ENCODE data around the gene RCOR2.

RCOR2 gene

DNA sequence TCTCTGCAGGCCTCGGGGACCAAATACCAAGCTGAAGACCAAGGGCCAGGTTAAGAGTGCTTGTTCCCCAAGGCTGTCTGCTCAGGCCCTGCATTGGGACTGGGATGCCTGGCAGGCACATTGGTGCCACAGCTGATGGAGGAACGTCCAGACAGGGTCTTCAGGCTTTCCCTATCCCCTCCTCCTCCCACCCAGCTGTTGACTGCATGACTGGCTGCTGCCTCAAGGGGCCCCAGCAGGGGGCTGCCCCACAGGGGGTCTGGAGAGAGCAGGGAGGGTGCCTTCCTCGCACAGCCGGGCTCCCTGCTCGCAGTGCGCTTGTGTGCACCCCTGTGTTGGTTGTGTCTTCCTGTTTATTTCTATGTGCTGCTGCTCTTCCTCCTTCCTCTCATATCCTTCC lies 9.9 kb downstream of the RCOR2 start:
- DNase-seq = no peak

DNA sequence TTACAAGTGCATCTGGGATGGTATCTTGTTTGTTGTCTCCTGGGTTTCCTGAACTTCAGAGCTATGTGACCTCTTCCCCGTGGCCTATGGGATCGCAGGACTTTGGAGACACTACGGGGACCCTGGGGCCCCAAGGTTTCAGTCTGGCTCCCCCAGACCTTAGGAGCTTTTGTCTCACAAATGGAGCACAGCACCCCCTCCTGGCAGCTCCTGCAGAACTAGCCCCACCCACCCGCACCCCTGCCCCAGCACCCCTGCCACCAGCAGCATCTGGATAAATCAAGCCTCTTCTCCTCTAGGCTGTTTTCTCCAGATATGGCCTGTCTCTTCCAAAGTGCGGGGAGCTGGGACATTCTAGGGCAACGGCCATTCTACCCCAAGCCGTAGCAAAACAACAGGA lies 10.4 kb downstream of the RCOR2 start:
- no peak for DNase-seq

DNA sequence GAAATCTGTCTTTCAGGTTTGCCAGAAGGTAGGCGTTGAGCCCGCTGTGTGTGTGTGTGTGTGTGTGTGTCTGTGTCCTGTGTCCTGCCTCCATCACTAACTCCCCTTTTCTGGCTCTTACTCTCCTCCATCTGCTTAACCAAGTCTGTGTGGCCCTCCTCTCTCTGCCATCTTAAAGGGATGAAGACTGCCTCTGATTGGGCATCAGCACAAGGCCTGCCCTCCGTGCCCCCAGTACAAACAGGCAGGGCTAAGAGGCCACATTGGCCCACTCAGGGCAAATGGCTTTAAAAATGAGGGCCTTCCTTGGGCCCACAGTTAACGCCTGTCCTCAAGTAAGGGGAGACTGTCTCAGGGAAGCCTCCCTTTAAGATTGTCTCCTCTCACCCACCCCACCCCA lies 10.9 kb downstream of the RCOR2 start:
- DNase-seq = no peak

DNA sequence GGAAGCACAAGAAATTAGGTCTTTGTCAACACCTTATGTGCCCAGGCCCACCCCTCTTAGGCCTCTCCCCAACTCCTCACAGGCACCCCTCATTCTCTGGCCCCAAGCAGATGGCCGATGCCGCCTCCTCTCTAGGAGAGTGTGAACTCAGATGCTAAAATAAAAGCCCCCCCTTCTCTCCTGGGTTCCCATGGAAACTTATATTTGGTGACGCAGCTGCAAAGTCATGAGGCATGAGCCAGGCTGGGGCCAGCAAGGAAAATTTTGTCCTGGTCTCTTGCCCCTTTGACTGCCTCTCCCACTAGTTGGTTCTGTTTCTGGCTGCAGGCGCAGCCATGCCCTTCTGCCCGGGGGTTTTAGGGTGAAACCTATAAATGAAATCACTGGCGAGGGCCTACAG lies 11.8 kb downstream of the RCOR2 start:
- DNase-seq = no peak

DNA sequence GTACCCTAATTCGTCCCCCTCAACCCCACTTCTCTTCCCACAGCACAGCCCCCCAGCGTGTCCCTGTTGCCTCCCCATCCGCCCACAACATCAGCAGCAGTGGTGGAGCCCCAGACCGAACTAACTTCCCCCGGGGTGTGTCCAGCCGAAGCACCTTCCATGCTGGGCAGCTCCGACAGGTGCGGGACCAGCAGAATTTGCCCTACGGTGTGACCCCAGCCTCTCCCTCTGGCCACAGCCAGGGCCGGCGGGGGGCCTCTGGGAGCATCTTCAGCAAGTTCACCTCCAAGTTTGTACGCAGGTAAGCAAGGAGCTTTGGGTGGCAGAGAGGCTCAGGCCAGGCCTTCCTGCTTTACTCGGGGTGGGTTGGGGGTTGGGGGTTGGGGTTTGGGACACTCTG lies 12.2 kb downstream of the RCOR2 start:
- no peak for DNase-seq

DNA sequence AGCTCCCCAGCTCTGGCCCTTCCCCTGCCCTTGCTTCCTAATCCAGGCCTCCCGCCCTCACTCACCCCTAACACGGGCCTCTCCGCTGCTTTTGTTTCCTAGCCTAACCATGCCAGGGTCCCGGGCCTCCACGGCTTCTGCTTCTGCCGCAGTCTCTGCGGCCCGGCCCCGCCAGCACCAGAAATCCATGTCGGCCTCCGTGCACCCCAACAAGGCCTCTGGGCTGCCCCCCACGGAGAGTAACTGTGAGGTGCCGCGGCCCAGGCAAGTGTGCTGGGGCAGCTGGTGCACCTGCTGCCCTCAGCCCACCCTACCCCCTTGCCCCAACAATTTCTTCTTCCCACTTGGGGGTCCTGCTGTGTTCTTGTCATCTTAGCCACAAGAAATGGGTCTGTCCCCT lies 13.1 kb downstream of the RCOR2 start:
- no peak for DNase-seq

DNA sequence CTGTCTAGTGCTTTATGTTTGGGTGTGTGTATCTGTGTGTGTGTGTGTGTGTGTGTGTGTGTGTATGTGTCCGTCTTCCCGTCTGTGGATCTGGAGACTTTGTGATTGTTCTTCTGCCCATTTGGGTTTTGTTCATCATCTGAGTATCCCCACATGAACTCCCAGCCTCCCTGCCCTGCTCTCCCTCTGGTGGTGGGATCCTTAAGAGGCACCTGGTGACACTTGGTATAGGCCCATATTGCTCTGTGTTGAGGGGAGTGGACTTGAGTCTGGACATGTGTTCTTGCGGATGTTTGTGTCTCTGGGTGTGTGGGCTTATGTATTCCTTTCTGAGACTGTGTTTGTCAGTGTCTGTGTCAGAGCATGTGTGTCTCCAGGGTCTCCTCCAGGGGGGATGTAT lies 15.3 kb downstream of the RCOR2 start:
- no peak for DNase-seq

DNA sequence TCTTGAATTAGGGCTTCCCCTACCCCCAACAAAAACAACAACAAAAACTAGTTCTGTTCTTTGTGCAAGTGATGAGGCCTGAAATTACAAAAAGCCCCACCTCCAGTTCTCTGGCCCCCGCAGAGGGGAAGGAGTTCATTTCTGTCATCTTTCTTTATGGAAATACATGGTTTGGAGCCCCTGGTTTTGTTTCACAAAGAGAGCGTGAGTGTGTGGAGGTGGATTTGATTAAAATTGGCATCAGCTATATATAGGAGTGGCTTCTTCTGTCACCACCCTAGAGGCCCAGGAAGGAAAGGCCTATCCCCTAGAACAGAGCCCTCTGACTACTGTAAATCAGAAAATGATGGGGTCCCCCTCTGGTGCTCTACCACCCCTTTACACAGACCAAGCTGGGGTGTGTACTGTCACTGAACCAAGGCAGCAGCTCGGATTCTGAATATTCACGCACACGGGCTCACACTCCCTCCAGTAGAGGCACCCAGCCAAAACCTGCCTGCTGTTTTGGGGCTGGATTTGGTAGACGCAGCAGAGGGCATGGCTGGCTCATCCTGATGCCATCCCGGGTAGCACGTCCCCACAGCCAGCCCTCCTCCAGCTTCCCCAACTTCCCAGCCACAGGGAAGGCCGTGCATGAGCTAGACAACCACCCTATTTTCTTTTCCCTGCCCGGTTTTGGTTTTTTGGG lies 19.4 kb downstream of the RCOR2 start:
- DNase-seq = no peak

DNA sequence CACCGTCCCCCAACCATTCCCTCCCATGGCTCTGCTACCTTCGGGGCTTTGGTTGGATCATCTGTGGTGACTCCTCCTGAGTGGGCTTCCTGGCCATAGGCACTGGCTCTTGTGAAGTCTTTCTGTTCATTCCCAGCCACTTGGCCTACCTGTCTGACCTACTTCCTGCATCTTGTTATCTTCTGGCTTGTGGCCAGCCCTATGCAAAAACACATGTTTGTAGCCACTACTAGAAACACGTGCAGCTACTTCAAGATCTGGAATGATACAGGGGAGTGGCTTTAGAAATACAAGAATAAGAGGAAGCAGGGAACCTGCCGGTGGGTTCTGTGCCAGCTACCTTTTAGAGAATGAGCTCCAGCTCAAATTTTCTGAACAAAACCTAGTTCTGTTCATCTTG lies 20.9 kb downstream of the RCOR2 start:
- no peak for DNase-seq

DNA sequence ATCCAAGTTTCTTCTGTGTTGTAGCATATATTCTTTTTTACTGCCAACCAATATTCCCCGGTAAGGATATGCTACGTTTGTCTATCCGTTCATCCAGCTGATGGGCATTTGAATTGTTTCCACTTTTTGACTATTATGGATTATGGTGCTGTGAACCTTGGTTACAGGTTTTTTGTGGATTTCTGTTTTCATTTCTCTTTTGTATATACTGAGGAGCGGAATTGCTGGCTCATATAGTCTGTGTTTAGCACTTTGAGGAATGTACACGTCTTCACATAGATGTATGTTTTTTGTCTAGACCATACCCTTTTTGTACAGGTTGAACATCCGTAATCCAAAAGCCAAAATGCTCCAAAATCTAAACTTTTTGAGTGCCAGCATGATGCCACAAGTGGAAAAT lies 23.6 kb downstream of the RCOR2 start:
- no peak for DNase-seq

DNA sequence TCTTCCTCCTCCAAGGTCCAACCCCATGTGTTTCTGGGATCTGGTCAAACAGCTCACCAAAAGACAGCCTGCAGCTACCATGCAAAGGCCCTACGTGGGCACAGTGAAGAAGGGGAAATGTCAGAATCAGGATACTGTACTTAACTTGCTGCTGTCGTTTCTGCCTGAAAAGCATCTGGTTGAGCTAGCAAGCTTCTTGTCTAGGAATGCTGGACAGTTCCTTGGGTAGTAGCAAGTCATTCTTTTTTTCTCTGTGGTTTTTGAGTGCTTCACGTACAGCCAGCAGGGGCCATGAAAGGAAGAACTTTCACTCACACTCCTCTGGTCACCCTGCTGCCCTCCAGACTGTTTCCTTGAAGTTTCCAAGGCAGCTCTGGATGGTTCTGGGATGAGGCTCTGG lies 24.7 kb downstream of the RCOR2 start:
- no peak for DNase-seq

DNA sequence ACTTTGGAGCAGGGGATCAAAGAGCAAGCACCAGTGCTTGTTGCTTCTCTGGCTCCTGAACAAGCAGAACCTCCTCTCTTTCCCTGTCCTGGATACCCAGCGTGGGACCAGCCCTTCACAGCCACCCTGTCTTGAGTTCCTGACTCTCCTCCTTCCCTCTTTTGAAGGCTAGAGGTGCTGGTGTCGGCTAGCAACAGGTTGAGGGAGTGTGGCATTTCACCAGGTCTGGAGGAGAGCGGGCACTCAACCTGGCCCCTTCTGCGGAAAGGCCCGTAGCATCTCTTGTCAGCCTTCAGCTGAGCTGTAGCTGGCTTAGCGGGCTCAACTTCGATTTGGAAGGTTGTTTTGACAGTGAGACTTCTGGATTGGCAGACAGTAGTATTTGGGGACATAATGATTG lies 26.6 kb downstream of the RCOR2 start:
- DNase-seq = no peak

DNA sequence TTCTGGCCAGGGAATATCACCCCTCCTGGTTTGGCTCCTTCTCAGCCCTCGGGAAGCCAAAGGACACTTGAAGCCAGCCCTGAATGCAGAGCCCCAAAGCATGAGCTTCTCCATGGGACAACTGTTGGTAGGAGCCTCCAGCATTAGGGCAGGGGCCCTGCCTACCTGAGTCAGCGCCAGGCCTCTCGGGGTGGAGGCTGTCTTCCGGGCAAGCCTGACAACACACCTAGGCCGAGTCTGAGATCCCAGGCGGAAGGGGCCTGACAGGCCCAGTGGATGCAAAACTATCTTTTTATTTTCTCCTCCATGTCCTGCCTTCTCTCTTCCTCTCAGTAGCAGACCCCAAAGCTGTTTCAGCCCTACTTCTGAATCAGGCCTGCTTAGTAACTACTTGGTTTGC lies 27.6 kb downstream of the RCOR2 start:
- no peak for DNase-seq

DNA sequence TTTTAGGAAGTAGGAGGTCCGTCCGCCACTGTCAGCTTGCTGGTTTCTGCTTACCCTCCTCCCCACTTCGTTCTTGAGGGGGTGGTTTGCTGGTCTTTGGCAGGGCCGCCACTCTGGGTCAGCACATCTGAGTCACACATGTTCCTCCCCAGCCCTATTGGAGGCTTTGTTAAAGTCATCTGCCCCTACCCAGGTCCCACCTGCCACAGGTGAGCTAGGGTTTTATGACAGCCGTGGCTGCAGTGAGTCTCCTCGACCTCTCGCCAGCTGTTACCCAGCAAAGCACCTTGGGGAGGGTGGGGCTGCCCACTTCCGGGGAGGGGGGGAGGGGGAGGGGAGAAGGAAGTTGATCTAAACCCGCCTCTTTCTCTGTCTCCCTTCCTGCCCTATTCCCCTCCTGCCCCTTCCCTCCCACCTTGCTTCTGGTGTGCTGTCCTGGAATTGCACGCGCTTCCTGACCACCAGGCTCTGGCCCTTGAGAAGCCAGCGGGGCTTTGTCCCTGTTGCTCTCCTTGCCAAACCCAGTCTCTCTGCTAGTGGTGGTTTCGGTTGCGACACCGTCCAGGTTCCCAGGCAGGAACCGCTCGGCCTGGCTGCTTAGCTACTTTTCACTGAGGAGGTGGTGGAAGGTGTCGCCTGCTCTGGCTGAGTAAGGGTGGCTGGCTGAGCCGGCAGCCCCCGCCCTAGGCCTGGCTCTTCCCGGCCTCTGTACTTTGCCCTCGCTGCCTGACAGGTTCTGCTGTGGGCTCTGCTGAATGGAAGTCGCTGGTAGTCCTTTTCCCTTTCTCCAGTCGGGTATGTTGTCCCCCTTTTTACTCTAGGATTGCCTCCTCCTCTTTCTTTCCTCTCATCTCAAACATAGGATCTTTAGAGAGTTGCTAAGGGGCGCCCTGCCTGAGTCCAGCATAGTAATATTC lies 28.5 kb downstream of the RCOR2 start:
- DNase-seq = no peak

DNA sequence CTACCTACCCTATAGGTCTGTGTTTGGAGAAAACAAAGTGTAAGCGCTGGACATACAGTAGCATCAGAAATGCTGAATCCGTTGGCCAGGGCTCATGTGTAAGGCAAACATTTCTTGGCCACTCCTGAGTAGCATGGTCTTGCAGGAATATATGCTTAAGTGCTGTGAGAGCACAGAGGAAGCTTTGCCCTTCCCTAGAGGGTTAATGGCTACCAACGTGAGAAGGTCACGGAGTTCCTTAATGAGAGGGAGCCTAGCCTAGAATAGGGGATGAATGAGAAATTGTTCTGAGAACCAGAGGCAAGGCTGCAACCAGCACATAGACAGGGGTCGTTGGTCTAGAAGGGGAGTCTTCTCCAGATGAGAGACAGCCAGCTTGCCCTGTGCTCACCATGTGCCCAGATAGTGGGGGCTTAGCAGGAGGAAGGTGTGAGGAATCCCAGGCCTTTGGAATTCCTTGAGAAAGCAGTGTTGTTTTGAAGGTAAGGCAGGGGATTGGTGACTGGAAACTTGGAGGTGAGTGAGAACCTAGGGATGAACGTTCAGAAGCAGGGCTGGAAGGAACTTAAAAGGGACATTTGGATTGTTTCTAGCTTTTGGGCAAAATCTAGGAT lies 29.5 kb downstream of the RCOR2 start:
- DNase-seq = no peak

DNA sequence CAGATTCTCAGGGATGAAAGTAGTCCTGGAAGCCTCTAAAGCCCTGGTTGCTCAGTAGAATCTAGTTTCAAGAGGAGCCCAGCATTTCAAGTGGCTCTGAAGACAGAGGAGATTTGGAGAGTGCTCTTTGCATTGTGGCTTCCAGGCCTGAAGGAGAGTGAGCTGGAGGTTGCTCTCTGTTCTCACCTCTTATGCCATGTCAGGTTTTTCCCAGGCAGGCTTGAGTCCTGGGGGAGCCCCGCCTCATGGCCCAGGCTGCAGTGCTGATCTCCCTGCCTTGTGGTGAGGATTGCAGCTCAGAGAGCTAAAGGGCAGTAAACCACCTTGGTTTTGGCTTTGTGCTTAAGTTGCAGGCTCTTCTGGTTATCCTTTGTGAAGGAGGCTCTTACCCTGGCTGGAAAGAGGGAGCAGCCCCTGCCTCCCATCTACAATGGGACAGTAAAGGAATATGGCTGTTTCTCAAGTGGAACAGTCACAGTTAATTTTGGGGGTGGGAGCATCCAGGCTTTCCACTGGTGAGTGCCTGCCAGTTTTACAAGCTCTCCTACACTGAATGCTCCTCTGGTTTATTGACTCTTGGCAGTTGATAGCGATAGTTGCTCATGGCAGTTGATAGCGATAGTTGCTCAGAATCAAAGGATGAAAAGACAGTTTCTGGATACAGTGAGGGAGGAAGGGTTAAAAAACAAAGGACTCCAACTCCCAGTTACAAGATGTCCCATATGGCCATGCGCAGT lies 32.6 kb downstream of the RCOR2 start:
- no peak for DNase-seq

DNA sequence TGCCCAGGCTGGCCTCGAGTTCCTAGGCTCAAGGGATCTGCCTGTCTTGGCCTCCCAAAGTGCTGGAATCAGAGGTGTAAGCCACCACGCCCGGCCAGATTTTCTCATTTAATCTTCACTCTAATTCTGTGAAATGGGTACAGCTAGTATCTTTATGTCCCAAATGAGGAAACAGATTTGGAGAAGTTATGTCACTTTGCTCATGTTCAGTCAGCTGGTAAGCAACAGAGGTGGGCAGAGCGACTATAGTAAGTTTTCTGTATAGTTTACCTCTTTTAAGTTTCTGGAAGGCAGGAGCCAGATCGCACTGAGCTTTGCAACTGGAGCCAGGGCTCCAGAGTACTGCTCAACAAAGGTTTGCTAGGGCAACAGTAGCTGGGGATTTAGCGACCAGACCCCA lies 33.2 kb downstream of the RCOR2 start:
- DNase-seq = no peak

DNA sequence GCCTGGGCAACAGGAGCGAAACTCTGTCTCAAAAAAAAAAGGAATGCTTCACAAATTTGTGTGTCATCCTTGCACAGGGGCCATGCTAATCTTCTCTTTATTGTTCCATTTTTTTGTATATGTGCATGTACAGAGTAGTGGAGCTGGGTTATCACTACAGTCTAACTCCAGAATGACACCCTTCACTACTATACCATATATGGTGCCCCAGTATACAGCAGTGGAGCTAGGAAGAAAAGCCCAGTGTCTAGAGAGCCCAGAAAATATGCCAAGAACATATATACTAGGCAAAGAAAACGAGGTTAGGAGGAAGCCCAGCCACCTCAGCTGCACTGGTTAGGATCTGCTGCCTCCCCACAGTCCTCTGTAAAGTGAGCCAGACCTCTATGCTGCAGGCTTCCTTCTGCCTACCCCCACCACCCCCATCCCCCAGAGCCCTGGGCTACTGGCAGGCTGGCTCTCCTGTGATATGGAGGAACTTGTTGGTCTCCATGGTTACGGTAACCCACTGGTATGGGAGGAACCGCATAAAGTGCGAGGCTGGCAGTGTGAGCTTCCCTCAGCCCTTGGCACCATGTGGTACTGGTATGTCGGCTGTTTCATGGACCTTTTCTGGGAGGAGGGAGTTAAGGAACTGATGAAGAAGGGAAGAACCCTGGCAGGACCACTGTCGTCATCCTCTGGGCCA lies 34.3 kb downstream of the RCOR2 start:
- no peak for DNase-seq

DNA sequence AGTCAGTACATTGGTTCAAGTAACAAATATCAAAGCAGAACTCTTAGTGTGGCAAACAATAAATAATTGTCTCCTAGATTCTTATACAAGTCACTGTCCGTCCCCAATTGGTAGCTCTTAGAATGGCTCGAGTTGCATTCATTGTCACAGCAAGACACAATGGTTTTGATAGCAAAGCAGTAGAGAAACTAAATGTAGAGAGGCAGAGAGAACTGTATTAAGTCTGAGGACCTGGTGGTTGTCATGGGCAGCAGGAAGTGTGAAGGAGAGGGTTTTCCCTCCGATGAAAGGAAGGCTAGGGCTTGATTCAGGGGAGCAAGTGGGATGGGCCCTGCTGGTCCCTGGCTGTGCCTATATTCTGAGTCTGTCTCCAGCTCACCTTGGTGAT lies 36.6 kb downstream of the RCOR2 start:
- no peak for DNase-seq

DNA sequence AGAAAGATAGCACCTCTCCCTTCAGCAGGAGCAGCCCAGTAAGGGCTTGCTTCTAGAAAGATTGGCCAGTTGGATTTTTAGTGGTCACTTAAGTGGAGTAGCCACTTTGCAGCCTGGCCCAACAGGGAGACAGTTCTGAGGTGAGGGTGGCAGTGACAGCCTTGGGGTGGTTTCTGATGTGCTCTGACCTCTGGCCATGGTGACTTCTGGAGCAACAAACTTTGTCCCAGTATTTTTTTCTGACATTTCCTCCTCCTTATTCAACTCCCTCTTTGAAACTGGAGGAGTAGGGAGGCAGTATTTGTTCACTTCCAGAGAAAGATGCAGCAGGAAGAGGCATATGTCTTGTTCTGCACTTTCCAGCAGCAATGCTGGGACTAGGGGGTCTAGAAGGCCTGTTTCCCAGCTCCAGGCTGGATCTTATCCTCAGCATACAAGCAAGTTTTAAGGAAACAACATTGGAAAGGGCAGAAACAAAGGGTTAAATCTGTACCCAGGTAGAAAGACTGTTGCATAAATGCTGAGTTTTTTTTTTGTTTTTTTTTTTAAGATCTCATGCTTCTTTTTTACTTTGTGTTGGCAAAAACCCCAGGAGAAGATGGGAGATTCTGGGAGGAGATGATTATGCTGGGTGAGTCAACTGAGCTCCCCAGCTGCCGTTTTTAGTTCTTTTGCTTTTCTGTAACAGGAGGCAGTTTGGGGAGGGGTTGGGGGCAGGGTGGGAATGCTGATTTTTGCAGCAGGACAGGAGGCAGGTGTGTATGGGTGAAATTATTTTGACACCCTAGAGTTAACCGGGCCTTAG lies 37.2 kb downstream of the RCOR2 start:
- no peak for DNase-seq

DNA sequence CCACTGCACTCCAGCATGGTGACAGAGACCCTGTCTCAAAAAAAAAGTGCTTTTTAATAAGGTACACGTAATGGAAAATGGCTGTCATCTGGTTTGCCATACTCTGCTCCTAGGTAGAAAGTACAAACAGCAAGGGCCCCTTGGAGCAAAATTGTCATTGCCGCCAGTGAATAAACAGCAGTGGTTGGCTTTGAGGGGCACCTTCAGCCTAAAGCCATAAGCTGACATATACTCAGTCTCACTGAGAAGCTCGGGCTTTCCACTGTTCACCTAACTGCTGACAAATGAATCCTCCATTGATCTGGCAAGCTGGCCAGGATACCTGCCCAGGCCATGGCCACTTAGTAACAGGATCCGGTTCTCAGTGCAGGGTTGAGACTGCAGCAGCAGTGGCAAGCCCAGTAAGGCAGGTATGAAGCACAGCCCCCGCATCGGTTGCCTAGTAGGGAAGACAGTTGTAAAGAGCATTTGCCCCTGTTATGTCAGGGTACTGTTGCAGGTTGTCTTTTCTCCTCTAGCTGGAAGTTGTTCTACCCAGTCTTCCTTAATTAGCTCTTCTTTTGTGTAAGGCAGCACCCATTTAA lies 39.2 kb downstream of the RCOR2 start:
- DNase-seq = no peak

DNA sequence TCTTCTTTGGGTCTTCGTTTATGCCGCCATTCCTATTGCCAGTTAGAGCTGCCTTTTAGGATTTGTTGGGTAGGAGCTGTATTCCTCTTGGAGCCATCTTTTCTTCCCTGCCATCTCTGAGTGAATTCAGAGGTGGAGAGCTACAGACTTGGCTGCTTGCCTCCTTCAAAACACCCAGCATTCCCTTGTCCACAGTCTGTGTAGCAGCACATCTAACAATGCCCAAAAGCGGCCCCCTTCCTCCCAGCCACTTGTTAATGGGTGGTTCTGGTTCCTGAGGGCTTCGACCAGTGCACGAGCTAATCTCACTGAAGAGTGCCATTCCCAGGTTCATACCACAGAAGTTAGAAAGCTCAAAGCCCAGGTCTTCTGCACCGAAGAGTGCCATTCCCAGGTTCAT lies 40.3 kb downstream of the RCOR2 start:
- no peak for DNase-seq
